CD4-positive, alpha-beta T cell (primary cell): Measurements from ENCODE around the gene CDKAL1. TPM values are rescaled to one million over a fixed set of nuclear protein-coding genes. Genes with fewer than 3 reads are reported as not detected.

ENCODE experiments used
- ATAC-seq: fragments of 200-7000 bp; cut with Tn5 transposase; one replicate; pipeline ENCODE4 v1.10.0; 2022; ENCODE audit warnings: mild to moderate bottlenecking; ENCODE audit not compliant: poor library complexity
- CTCF ChIA-PET: fragments of 350-600 bp; sonication (Branson Sonifier 250); formaldehyde crosslinking; loops from one replicate; lab custom pipeline; 2021; ENCODE audit warnings: antibody characterized with exemption, inconsistent platforms; lab: Charles Lee
- POLR2A ChIA-PET: fragments of 350-600 bp; sonication (Branson Sonifier 250); formaldehyde crosslinking; loops from one replicate; lab custom pipeline; 2021; ENCODE audit warnings: antibody characterized with exemption, inconsistent platforms; lab: Charles Lee
- DNase-seq, 14 experiments: peaks; one replicate each; pipeline ENCODE4 v3.0.0-alpha.2; 2013 to 2020; ENCODE audit warnings: mixed read lengths in 2 of 14
- H3K27ac ChIP-seq, 2 donors: one replicate each; pipeline versions ENCODE4 v1.5.1 to v1.7.0; 2013; ENCODE audit warnings: low read length in 2 of 2, low read depth in 1 of 2, mild to moderate bottlenecking in 1 of 2
- H3K27me3 ChIP-seq, 2 experiments: 1 replicate in 1 of 2; 2 replicates in 1 of 2; pipeline versions ENCODE4 v1.6.1 to v1.7.0; 2013; ENCODE audit warnings: low read length in 2 of 2, control low read depth in 1 of 2, mild to moderate bottlenecking in 1 of 2, moderate library complexity in 1 of 2; ENCODE audit not compliant: insufficient read depth in 2 of 2, control insufficient read depth in 1 of 2
- H3K36me3 ChIP-seq: one replicate; pipeline ENCODE4 v1.6.1; 2013; ENCODE audit warnings: low read length, control low read depth; ENCODE audit not compliant: insufficient read depth
- H3K4me1 ChIP-seq: one replicate; pipeline ENCODE4 v1.6.1; 2013; ENCODE audit warnings: low read length, control low read depth; ENCODE audit not compliant: insufficient read depth
- H3K4me3 ChIP-seq: one replicate; pipeline ENCODE4 v1.5.1; 2013; ENCODE audit warnings: mild to moderate bottlenecking, low read length, moderate library complexity
- H3K9me3 ChIP-seq, 2 experiments: 1 replicate in 1 of 2; 2 replicates in 1 of 2; pipeline versions ENCODE4 v1.6.1 to v1.7.0; 2013; ENCODE audit warnings: low read length in 2 of 2, mild to moderate bottlenecking in 2 of 2, control low read depth in 1 of 2, moderate library complexity in 1 of 2; ENCODE audit not compliant: control insufficient read depth in 1 of 2, insufficient read depth in 1 of 2
- H3K27ac Mint-ChIP-seq: one replicate; pipeline ENCODE4 v1.8.0; 2020; ENCODE audit warnings: mixed read lengths
- H3K27me3 Mint-ChIP-seq: one replicate; pipeline ENCODE4 v1.8.0; 2021; ENCODE audit warnings: mixed read lengths
- H3K36me3 Mint-ChIP-seq: one replicate; pipeline ENCODE4 v1.8.0; 2021; ENCODE audit warnings: low read depth, mixed read lengths
- H3K4me1 Mint-ChIP-seq: one replicate; pipeline ENCODE4 v1.8.0; 2021; ENCODE audit warnings: low read depth, mixed read lengths
- H3K4me3 Mint-ChIP-seq: one replicate; pipeline ENCODE4 v1.8.0; 2020; ENCODE audit warnings: mild to moderate bottlenecking, mixed read lengths
- H3K9me3 Mint-ChIP-seq: one replicate; pipeline ENCODE4 v1.8.0; 2020; ENCODE audit warnings: mixed read lengths
- CTCF ChIP-seq: fragments of 200-600 bp; IDR thresholded peaks from one replicate; pipeline ENCODE4 v1.8.0; 2022; ENCODE audit warnings: antibody characterized with exemption, mild to moderate bottlenecking
- intact Hi-C, 2 experiments: fragments of 100-400 bp; cut with DNase I in 1 of 2; cut with micrococcal nuclease in 1 of 2; formaldehyde crosslinking; loops; one replicate each; pipeline versions ENCODE4 v1.15.1 to v1.9.0; 2023 to 2025; cut with DNase I, micrococcal nuclease
- total RNA-seq, 174 experiments: library from RNA in 2 of 174; stranded (reverse) in 2 of 174; gene quantifications; one replicate each; pipeline ENCODE4 v1.2.3 and lab custom pipeline; 2021 to 2026

Gene CDKAL1
- total RNA-seq, 2 experiments from 2014 or later, result 21.3 to 23.9 TPM

GRCh38 chr6:20699402-20699801 lies 165.1 kb downstream of the CDKAL1 start:
- POLR2A ChIA-PET, result no interaction called here
- TF ChIP-seq CTCF, result no peak
- no peak overlapping the region for H3K27ac ChIP-seq
- Mint-ChIP-seq H3K9me3 (no peaks in the 10 kb centered on the region), H3K4me3 (no peak overlapping the region), H3K27me3 (no peaks in the 10 kb centered on the region), H3K36me3 (peaks cover 4% of the 10 kb centered on the region), H3K4me1 (peaks cover 27% of the 10 kb centered on the region), H3K27ac (no peak overlapping the region)
- H3K9me3 ChIP-seq, result no peaks in the 10 kb centered on the region
- no peak for ATAC-seq
- no peak overlapping the region for H3K4me3 ChIP-seq
- no peak for DNase-seq
- CTCF ChIA-PET, result no interaction called here
- H3K27me3 ChIP-seq, result no peaks in the 10 kb centered on the region
- H3K4me1 ChIP-seq, result peaks cover 5% of the 10 kb centered on the region
- no peaks in the 10 kb centered on the region for H3K36me3 ChIP-seq
- intact Hi-C loops, result no loop called here

DNA sequence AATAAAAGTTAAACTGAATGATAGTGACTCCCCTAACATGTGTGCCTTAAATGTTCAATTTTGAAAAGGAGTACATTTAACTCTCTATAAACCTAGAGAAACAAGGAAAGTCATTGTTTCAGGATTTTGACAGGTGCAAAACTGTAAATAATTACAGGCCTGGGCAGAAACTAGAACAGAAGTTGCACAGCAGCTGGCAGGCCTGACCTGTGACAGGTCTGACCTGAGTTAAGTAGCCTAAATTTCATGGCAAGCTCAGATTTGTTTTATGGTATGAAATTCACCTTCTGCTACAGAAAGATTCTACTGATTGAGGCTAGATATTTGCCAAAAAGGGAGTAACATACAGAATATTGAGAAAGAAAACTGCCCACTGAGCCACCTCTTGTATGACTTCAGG lies 166.1 kb downstream of the CDKAL1 start:
- H3K9me3 Mint-ChIP-seq, result no peaks in the 10 kb centered on the region
- no peak for DNase-seq
- Histone ChIP-seq H3K27ac (no peak overlapping the region), H3K36me3 (no peaks in the 10 kb centered on the region), H3K27me3 (no peaks in the 10 kb centered on the region), H3K9me3 (no peaks in the 10 kb centered on the region), H3K4me1 (peaks cover 5% of the 10 kb centered on the region), H3K4me3 (no peak overlapping the region)
- H3K4me3 Mint-ChIP-seq, result no peak overlapping the region
- ChIA-PET CTCF (no interaction called here), POLR2A (no interaction called here)
- no peak for ATAC-seq
- no peak for TF ChIP-seq CTCF
- intact Hi-C loops, result no loop called here
- peaks cover 4% of the 10 kb centered on the region for H3K36me3 Mint-ChIP-seq
- no peaks in the 10 kb centered on the region for H3K27me3 Mint-ChIP-seq
- no peak overlapping the region for H3K27ac Mint-ChIP-seq
- peaks cover 22% of the 10 kb centered on the region for H3K4me1 Mint-ChIP-seq

GRCh38 chr6:20702366-20702765 lies 168.1 kb downstream of the CDKAL1 start:
- Histone ChIP-seq H3K9me3 (no peaks in the 10 kb centered on the region), H3K4me3 (no peak overlapping the region), H3K4me1 (peaks cover 8% of the 10 kb centered on the region), H3K27me3 (no peaks in the 10 kb centered on the region), H3K27ac (no peak overlapping the region), H3K36me3 (no peaks in the 10 kb centered on the region)
- no peak for ATAC-seq
- POLR2A ChIA-PET, result no interaction called here
- no peak for DNase-seq
- no peak overlapping the region for H3K4me3 Mint-ChIP-seq
- no peak for TF ChIP-seq CTCF
- no peaks in the 10 kb centered on the region for H3K9me3 Mint-ChIP-seq
- H3K4me1 Mint-ChIP-seq, result peaks cover 40% of the 10 kb centered on the region
- CTCF ChIA-PET, result no interaction called here
- no peak overlapping the region for H3K27ac Mint-ChIP-seq
- H3K36me3 Mint-ChIP-seq, result peaks cover 4% of the 10 kb centered on the region
- no peaks in the 10 kb centered on the region for H3K27me3 Mint-ChIP-seq
- intact Hi-C loops, result no loop called here
